Measurements from ENCODE around the gene RAB2B. TPM values are rescaled to one million over a fixed set of nuclear protein-coding genes. Genes with fewer than 3 reads are reported as not detected.

Gene RAB2B
- polyA plus RNA-seq, 1 experiment = 36.7 TPM

DNA sequence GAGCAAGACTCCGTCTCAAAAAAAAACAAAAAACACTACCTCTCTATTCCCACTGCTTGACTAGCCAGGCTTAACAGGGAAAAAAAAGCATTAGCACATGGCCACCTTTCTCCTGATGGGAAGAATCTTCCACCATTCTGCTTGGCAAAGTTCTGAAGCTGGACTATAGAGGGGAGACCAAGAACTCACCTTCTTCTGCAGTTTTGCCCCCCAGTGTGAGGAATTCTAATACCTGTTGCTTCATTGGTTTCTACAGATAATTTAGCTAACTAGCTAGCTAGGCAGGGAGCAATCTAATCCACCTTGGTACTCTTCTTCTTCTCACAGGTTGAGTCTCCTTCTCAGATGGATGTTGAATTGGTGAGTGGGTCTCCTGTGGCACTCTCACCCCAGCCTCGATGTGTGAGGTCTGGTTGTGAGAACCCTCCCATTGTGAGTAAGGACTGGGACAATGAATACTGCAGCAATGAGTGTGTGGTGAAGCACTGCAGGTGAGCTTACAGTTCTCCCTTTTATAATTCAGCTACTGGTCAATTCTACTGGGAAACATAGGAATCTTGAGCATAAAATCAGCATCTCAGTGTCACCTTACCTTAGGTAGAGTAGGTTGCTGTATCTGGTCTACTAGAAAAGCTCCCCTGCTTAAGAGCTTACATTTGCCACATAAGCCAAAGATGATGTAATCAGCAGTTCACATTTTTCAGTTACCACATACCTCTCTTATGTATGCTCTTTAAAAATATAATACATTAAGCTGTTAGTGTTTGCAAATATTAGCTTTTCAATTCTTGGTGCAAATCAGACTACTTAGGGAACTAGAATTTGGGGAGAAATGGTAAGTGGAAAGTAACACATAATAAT, 18.4 kb upstream of the RAB2B start:
- DNase-seq (ENCODE audit: low read depth, low spot score) = no peak
- TF ChIP-seq, protein P1, sequence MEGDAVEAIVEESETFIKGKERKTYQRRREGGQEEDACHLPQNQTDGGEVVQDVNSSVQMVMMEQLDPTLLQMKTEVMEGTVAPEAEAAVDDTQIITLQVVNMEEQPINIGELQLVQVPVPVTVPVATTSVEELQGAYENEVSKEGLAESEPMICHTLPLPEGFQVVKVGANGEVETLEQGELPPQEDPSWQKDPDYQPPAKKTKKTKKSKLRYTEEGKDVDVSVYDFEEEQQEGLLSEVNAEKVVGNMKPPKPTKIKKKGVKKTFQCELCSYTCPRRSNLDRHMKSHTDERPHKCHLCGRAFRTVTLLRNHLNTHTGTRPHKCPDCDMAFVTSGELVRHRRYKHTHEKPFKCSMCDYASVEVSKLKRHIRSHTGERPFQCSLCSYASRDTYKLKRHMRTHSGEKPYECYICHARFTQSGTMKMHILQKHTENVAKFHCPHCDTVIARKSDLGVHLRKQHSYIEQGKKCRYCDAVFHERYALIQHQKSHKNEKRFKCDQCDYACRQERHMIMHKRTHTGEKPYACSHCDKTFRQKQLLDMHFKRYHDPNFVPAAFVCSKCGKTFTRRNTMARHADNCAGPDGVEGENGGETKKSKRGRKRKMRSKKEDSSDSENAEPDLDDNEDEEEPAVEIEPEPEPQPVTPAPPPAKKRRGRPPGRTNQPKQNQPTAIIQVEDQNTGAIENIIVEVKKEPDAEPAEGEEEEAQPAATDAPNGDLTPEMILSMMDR (IDR thresholded peaks at IDR 0.05; ENCODE audit: low read depth, low read length) = no peak
- Histone ChIP-seq H3K4me3 (ENCODE audit: low read depth, low read length) (no peak overlapping the region), H3K27me3 (ENCODE audit: control insufficient read depth, insufficient read depth, low read length) (no peaks in the 10 kb centered on the region), H3K27ac (ENCODE audit: low read depth, low read length) (peak overlapping the region; percentile 57), H3K9me3 (ENCODE audit: control insufficient read depth, insufficient read depth, low read length) (no peaks in the 10 kb centered on the region)
- CTCF ChIA-PET = interaction anchor here (0.7 to 2.8 kb wide), 4 partner anchors 13 to 66 kb away, joined by 3 to 20 read pairs (median 3); partner anchors contain the start of genes RAB2B and TOX4
- POLR2A ChIA-PET = interaction anchor here (0.6 to 2.4 kb wide), 3 partner anchors 16 to 242 kb away, joined by 3 to 12 read pairs (median 7); partner anchors contain the start of gene METTL3

DNA sequence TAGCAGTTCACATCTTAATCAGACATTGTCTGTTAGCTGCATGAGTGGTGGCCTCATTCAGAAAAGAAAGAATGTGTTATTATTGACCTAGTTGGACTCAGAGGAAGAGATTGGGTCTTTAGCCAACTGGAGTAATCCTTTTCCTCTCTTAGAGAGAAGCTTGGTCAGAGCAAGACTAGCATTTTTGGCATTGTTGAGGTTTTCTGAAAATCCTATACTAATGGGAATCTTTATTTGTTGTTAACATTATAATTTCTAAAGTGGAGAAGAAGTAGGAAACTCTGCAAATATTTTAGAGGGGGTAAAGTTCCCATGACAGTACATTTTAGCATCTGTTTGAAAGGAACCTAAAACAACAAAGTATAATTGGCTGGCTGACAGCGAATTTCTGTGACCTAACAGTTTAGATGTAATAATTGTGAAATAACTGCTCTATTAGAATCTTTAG, 9.9 kb upstream of the RAB2B start:
- H3K27me3 ChIP-seq (ENCODE audit: control insufficient read depth, insufficient read depth, low read length) = no peaks in the 10 kb centered on the region
- CTCF ChIA-PET = interaction anchor here (2.8 kb wide), 1 partner anchor 9 kb away, joined by 43 read pairs; the partner anchor contains the start of genes RAB2B and TOX4
- H3K4me3 ChIP-seq (ENCODE audit: low read depth, low read length) = no peak overlapping the region
- no peaks in the 10 kb centered on the region for H3K9me3 ChIP-seq (ENCODE audit: control insufficient read depth, insufficient read depth, low read length)
- TF ChIP-seq, protein P1 (IDR thresholded peaks at IDR 0.05; ENCODE audit: low read depth, low read length) = no peak
- H3K27ac ChIP-seq (ENCODE audit: low read depth, low read length) = no peak overlapping the region
- POLR2A ChIA-PET = interaction anchor here (0.6 to 1.6 kb wide), 2 partner anchors 10 to 30 kb away, joined by 3 read pairs; partner anchors contain the start of genes RAB2B and TOX4
- peak; percentile 44 for DNase-seq (ENCODE audit: low read depth, low spot score)

DNA sequence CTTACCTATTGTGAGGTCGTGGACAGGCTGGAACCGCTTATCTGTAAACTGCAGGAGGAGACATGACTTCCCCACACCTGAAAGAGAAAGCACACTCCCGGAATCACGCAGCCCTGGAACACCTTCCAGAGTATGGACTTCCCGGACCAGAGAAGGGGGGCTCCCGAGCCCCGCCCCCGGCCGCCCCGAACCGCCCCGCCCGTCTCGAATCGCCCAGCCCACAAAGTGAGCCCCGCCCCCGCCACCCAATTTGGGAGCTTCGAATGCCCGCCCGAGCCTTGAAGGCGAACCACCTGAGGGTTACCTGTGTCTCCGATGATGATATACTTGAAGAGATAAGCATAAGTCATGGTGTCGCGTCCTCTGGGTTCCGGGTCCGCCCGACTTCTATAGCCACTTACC, 235 bp downstream of the RAB2B start:
- Histone ChIP-seq H3K27me3 (ENCODE audit: control insufficient read depth, insufficient read depth, low read length) (no peaks in the 10 kb centered on the region), H3K9me3 (ENCODE audit: control insufficient read depth, insufficient read depth, low read length) (no peaks in the 10 kb centered on the region; the same call in 1 of the 2 replicates), H3K4me3 (ENCODE audit: low read depth, low read length) (peak overlapping the region; percentile 90), H3K27ac (ENCODE audit: low read depth, low read length) (no peak overlapping the region)
- ChIA-PET POLR2A (interaction anchor here (0.5 to 1.4 kb wide), 6 partner anchors 9 to 1374 kb away, joined by 3 to 5 read pairs (median 4); partner anchors contain the start of genes CHD8 and METTL3), CTCF (interaction anchor here (0.6 to 4.3 kb wide), 17 partner anchors 10 to 503 kb away, joined by 3 to 43 read pairs (median 5); partner anchors contain the start of gene CHD8)
- DNase-seq (ENCODE audit: low read depth, low spot score) = no peak
- TF ChIP-seq, protein P1 (IDR thresholded peaks at IDR 0.05; ENCODE audit: low read depth, low read length) = no peak

DNA sequence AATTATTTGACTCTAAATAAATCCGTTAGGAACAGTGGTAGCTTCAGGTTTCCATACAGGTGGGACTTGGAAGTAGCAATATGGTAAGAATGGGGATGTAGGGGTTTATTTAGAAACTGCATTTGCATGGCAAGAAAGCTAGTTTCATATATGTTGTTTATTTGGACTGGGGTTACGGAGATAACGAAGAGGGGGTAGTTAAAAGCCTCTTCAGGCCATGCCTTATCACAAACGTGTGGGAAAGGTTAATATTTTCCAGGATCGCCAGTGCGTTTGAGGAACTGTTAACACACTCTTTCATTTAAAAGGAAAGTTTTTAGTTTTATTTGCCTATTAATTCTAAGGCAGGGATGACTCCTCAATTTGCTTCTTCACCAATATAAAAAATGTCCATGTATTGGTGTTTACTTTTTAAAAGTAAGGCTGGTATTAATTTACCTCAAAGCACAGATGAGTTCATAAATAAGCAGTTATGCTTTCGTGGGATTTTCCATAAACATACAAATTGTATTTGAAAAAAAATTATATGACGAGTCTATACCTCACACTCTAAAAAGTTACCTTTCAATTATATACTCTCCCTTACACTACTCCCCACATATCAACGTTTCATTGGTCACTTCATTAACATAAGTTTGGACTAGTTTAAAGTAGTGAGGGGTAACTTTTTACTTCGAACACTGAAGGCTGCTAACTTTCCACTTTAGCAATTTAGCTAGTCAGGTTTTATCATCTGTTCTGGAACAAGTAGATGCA, 814 bp downstream of the RAB2B start:
- Histone ChIP-seq H3K27ac (ENCODE audit: low read depth, low read length) (no peak overlapping the region), H3K27me3 (ENCODE audit: control insufficient read depth, insufficient read depth, low read length) (no peaks in the 10 kb centered on the region), H3K9me3 (ENCODE audit: control insufficient read depth, insufficient read depth, low read length) (no peaks in the 10 kb centered on the region; the same call in 1 of the 2 replicates), H3K4me3 (ENCODE audit: low read depth, low read length) (peak overlapping the region; percentile 90)
- TF ChIP-seq, protein P1 (IDR thresholded peaks at IDR 0.05; ENCODE audit: low read depth, low read length) = no peak
- CTCF ChIA-PET = interaction anchor here (0.7 to 4.3 kb wide), 14 partner anchors 9 to 503 kb away, joined by 3 to 43 read pairs (median 6); partner anchors contain the start of gene CHD8
- no peak for DNase-seq (ENCODE audit: low read depth, low spot score)
- POLR2A ChIA-PET = interaction anchor here (0.5 to 1.4 kb wide), 5 partner anchors 8 to 39 kb away, joined by 3 to 5 read pairs (median 4); partner anchors contain the start of genes CHD8 and METTL3
